Natural killer cell treated with Interleukin-12 subunit alpha and Interleukin-12 subunit beta and Interleukin-15 and Interleukin-18, amount 100 ng/mL, for 72 hours (primary cell): ENCODE results near the gene ALG6. TPM values are rescaled to one million over a fixed set of nuclear protein-coding genes. Genes with fewer than 3 reads are reported as not detected.
A peak's percentile ranks its signal among the peaks of the same experiment; 100 is the strongest.
"Not testable (repeated sequence)": the region's sequence is repeated elsewhere in the genome, so short reads cannot be mapped to it uniquely, and the experiment has no call there.

Experiments
- ATAC-seq, 2 donors: fragments of 150-1000 bp; cut with Tn5 transposase in 1 of 2; sonication (Bioruptor Pico), chemical (Tn5 transposase) in 1 of 2; 2 replicates each; pipeline ENCODE4 v1.10.0; 2021
- DNase-seq: peaks from one replicate; pipeline ENCODE4 v3.0.0; 2022; ENCODE audit warnings: low spot score
- H3K27ac Mint-ChIP-seq, 2 donors: 1 replicate in 1 of 2; 2 replicates in 1 of 2; pipeline ENCODE4 v1.8.0; 2022; ENCODE audit warnings: mixed read lengths in 2 of 2, mild to moderate bottlenecking in 1 of 2, moderate library complexity in 1 of 2
- H3K27me3 Mint-ChIP-seq, 2 donors: 1 replicate in 1 of 2; 2 replicates in 1 of 2; pipeline ENCODE4 v1.8.0; 2022; ENCODE audit warnings: mixed read lengths in 2 of 2
- H3K36me3 Mint-ChIP-seq: one replicate; pipeline ENCODE4 v1.8.0; 2022; ENCODE audit warnings: mixed read lengths
- H3K4me1 Mint-ChIP-seq, 2 donors: 1 replicate in 1 of 2; 2 replicates in 1 of 2; pipeline ENCODE4 v1.8.0; 2022; ENCODE audit warnings: low read depth in 2 of 2, mixed read lengths in 2 of 2, mild to moderate bottlenecking in 1 of 2
- H3K4me3 Mint-ChIP-seq: one replicate; pipeline ENCODE4 v1.8.0; 2022; ENCODE audit warnings: mixed read lengths
- H3K9me3 Mint-ChIP-seq: 2 replicates; pipeline ENCODE4 v1.8.0; 2022; ENCODE audit warnings: mixed read lengths
- total RNA-seq, 2 donors: library from RNA; stranded (reverse); gene quantifications; one replicate each; pipeline ENCODE4 v1.2.3, GENCODE V29; 2022

The ALG6 gene
- total RNA-seq, 2 donors from 2014 or later = 18.3 to 21.3 TPM

- no peak for ATAC-seq
- H3K4me1 Mint-ChIP-seq = peaks cover 0 to 6% of the 10 kb centered on the region in 2 donors
These were observed 43.6 kb downstream of the ALG6 start for GRCh38 chr1:63411066-63411465.

GRCh38 chr1:63413394-63413793 is 46.0 kb downstream of the ALG6 start:
- Mint-ChIP-seq H3K4me3 (no peak overlapping the region), H3K27me3 (no peaks in the 10 kb centered on the region), H3K9me3 (no peaks in the 10 kb centered on the region), H3K36me3 (peaks cover 18% of the 10 kb centered on the region), H3K4me1 (peaks cover 0 to 6% of the 10 kb centered on the region in 2 donors), H3K27ac (no peak overlapping the region)
- DNase-seq (no peak), ATAC-seq (no peak)

More at GRCh38 chr1:63411066-63411465, 43.6 kb downstream of the ALG6 start:
- H3K9me3 Mint-ChIP-seq = no peaks in the 10 kb centered on the region
- H3K27ac Mint-ChIP-seq = no peak overlapping the region
- no peak for DNase-seq
- H3K27me3 Mint-ChIP-seq = no peaks in the 10 kb centered on the region
- peaks cover 14% of the 10 kb centered on the region for H3K36me3 Mint-ChIP-seq
- no peak overlapping the region for H3K4me3 Mint-ChIP-seq

GRCh38 chr1:63414691-63415365 is 47.4 kb downstream of the ALG6 start:
- Mint-ChIP-seq H3K27ac (no peak overlapping the region), H3K4me1 (peaks cover 0 to 6% of the 10 kb centered on the region in 2 donors), H3K4me3 (no peak overlapping the region), H3K27me3 (no peaks in the 10 kb centered on the region), H3K36me3 (peaks cover 22% of the 10 kb centered on the region), H3K9me3 (no peaks in the 10 kb centered on the region)
- DNase-seq = no peak
- ATAC-seq = no peak

GRCh38 chr1:63418101-63418500 is 50.7 kb downstream of the ALG6 start:
- no peaks in the 10 kb centered on the region for H3K9me3 Mint-ChIP-seq
- no peaks in the 10 kb centered on the region for H3K4me1 Mint-ChIP-seq
- DNase-seq = no peak
- no peak overlapping the region for H3K4me3 Mint-ChIP-seq
- H3K27me3 Mint-ChIP-seq = no peaks in the 10 kb centered on the region
- H3K27ac Mint-ChIP-seq = no peak overlapping the region
- ATAC-seq = no peak
- H3K36me3 Mint-ChIP-seq = peaks cover 22% of the 10 kb centered on the region

- not testable (repeated sequence) for H3K4me3 Mint-ChIP-seq, H3K4me1 Mint-ChIP-seq, H3K27ac Mint-ChIP-seq, H3K9me3 Mint-ChIP-seq, DNase-seq, H3K27me3 Mint-ChIP-seq, ATAC-seq
- peaks cover 13% of the 10 kb centered on the region for H3K36me3 Mint-ChIP-seq
These were observed 53.3 kb downstream of the ALG6 start for GRCh38 chr1:63420746-63421145.

GRCh38 chr1:63423649-63424048 is 56.2 kb downstream of the ALG6 start:
- no peak for DNase-seq
- H3K9me3 Mint-ChIP-seq = no peaks in the 10 kb centered on the region
- no peak for ATAC-seq
- peaks cover 6% of the 10 kb centered on the region for H3K36me3 Mint-ChIP-seq
- no peak overlapping the region for H3K27ac Mint-ChIP-seq
- H3K27me3 Mint-ChIP-seq = no peaks in the 10 kb centered on the region
- H3K4me3 Mint-ChIP-seq = no peak overlapping the region
- H3K4me1 Mint-ChIP-seq = no peaks in the 10 kb centered on the region

- H3K27me3 Mint-ChIP-seq = no peaks in the 10 kb centered on the region
- no peaks in the 10 kb centered on the region for H3K9me3 Mint-ChIP-seq
- no peak overlapping the region for H3K4me3 Mint-ChIP-seq
- H3K4me1 Mint-ChIP-seq = no peaks in the 10 kb centered on the region
- no peak overlapping the region for H3K27ac Mint-ChIP-seq
- ATAC-seq (no peak), DNase-seq (no peak)
- peaks cover 13% of the 10 kb centered on the region for H3K36me3 Mint-ChIP-seq
These were observed 61.4 kb downstream of the ALG6 start for GRCh38 chr1:63428815-63429214.

- Mint-ChIP-seq H3K36me3 (peaks cover 13% of the 10 kb centered on the region), H3K4me1 (no peaks in the 10 kb centered on the region), H3K27ac (no peak overlapping the region), H3K4me3 (no peak overlapping the region), H3K27me3 (no peaks in the 10 kb centered on the region), H3K9me3 (no peaks in the 10 kb centered on the region)
- DNase-seq = no peak
- ATAC-seq = no peak
These were observed 61.9 kb downstream of the ALG6 start for GRCh38 chr1:63429281-63429680.

- no peak for ATAC-seq
- DNase-seq = no peak
- no peaks in the 10 kb centered on the region for H3K4me1 Mint-ChIP-seq
- H3K4me3 Mint-ChIP-seq = no peak overlapping the region
- no peaks in the 10 kb centered on the region for H3K27me3 Mint-ChIP-seq
- no peaks in the 10 kb centered on the region for H3K9me3 Mint-ChIP-seq
- H3K36me3 Mint-ChIP-seq = peaks cover 5% of the 10 kb centered on the region
- no peak overlapping the region for H3K27ac Mint-ChIP-seq
These were observed 67.7 kb downstream of the ALG6 start for GRCh38 chr1:63435161-63435560.

GRCh38 chr1:63442141-63442475 is 74.7 kb downstream of the ALG6 start:
- Mint-ChIP-seq H3K9me3 (no peaks in the 10 kb centered on the region), H3K27me3 (no peaks in the 10 kb centered on the region), H3K4me3 (no peak overlapping the region), H3K36me3 (no peaks in the 10 kb centered on the region), H3K27ac (no peak overlapping the region), H3K4me1 (no peaks in the 10 kb centered on the region)
- DNase-seq (no peak), ATAC-seq (no peak)

- H3K27me3 Mint-ChIP-seq = no peaks in the 10 kb centered on the region
- DNase-seq (no peak), ATAC-seq (no peak)
- peak overlapping the region in 1 of 2 donors; percentile 45 for H3K27ac Mint-ChIP-seq
- H3K36me3 Mint-ChIP-seq = no peaks in the 10 kb centered on the region
- no peaks in the 10 kb centered on the region for H3K9me3 Mint-ChIP-seq
- H3K4me3 Mint-ChIP-seq = no peak overlapping the region
- H3K4me1 Mint-ChIP-seq = no peaks in the 10 kb centered on the region
These were observed 81.4 kb downstream of the ALG6 start for GRCh38 chr1:63448731-63449246.

GRCh38 chr1:63450416-63450815 is 83.0 kb downstream of the ALG6 start:
- no peaks in the 10 kb centered on the region for H3K36me3 Mint-ChIP-seq
- ATAC-seq = no peak
- no peaks in the 10 kb centered on the region for H3K9me3 Mint-ChIP-seq
- H3K27ac Mint-ChIP-seq = no peak overlapping the region
- no peak for DNase-seq
- no peak overlapping the region for H3K4me3 Mint-ChIP-seq
- no peaks in the 10 kb centered on the region for H3K4me1 Mint-ChIP-seq
- no peaks in the 10 kb centered on the region for H3K27me3 Mint-ChIP-seq

GRCh38 chr1:63453232-63453631 is 85.8 kb downstream of the ALG6 start:
- H3K9me3 Mint-ChIP-seq = no peaks in the 10 kb centered on the region
- DNase-seq (no peak), ATAC-seq (no peak)
- peaks cover 8% of the 10 kb centered on the region for H3K36me3 Mint-ChIP-seq
- no peak overlapping the region for H3K27ac Mint-ChIP-seq
- no peaks in the 10 kb centered on the region for H3K27me3 Mint-ChIP-seq
- no peaks in the 10 kb centered on the region for H3K4me1 Mint-ChIP-seq
- H3K4me3 Mint-ChIP-seq = no peak overlapping the region

GRCh38 chr1:63454269-63454668 is 86.8 kb downstream of the ALG6 start:
- H3K27ac Mint-ChIP-seq = no peak overlapping the region
- ATAC-seq (no peak), DNase-seq (no peak)
- no peak overlapping the region for H3K4me3 Mint-ChIP-seq
- peaks cover 14% of the 10 kb centered on the region for H3K36me3 Mint-ChIP-seq
- H3K4me1 Mint-ChIP-seq = no peaks in the 10 kb centered on the region
- H3K27me3 Mint-ChIP-seq = no peaks in the 10 kb centered on the region
- no peaks in the 10 kb centered on the region for H3K9me3 Mint-ChIP-seq

- peaks cover 30% of the 10 kb centered on the region for H3K36me3 Mint-ChIP-seq
- no peaks in the 10 kb centered on the region for H3K27me3 Mint-ChIP-seq
- H3K4me3 Mint-ChIP-seq = no peak overlapping the region
- H3K9me3 Mint-ChIP-seq = no peaks in the 10 kb centered on the region
- ATAC-seq (no peak), DNase-seq (no peak)
- H3K4me1 Mint-ChIP-seq = peaks cover 4 to 5% of the 10 kb centered on the region in 2 donors
- no peak overlapping the region for H3K27ac Mint-ChIP-seq
These were observed 91.3 kb downstream of the ALG6 start for GRCh38 chr1:63458750-63459149.
